Activated T-cell treated with anti-CD3 and anti-CD28 coated beads for 1 hour (primary cell): Measurements from ENCODE around the gene TMC4.
"Not testable (repeated sequence)": the region's sequence is repeated elsewhere in the genome, so short reads cannot be mapped to it uniquely, and the experiment has no call there.

Experiments
- DNase-seq: peaks from one replicate; pipeline ENCODE4 v3.0.0-alpha.2; 2020; ENCODE audit warnings: low read depth

The TMC4 gene

GRCh38 chr19:54172471-54173358 lies at the start of gene TMC4:
TMC4 (minus strand) TSS chr19:54173160; CDS start chr19:54173117, 43 bp downstream.
- DNase-seq, result no peak

- DNase-seq, result not testable (repeated sequence)
Observed at GRCh38 chr19:54221947-54222346, 49.0 kb upstream of the TMC4 start.

- DNase-seq, result not testable (repeated sequence)
Observed at GRCh38 chr19:54219702-54220101, 46.7 kb upstream of the TMC4 start.

- DNase-seq, result no peak
Observed at GRCh38 chr19:54218960-54219661, 46.2 kb upstream of the TMC4 start.

- DNase-seq, result no peak
Observed at GRCh38 chr19:54218259-54218658, 45.3 kb upstream of the TMC4 start.

- not testable (repeated sequence) for DNase-seq
Observed at GRCh38 chr19:54217517-54218247, 44.7 kb upstream of the TMC4 start.

GRCh38 chr19:54216869-54217268 lies 43.9 kb upstream of the TMC4 start:
- no peak for DNase-seq

GRCh38 chr19:54214734-54215133 lies 41.8 kb upstream of the TMC4 start:
- not testable (repeated sequence) for DNase-seq

GRCh38 chr19:54214217-54214616 lies 41.3 kb upstream of the TMC4 start:
- DNase-seq, result not testable (repeated sequence)

- no peak for DNase-seq
Observed at GRCh38 chr19:54211235-54211634, 38.3 kb upstream of the TMC4 start.

- DNase-seq, result no peak
Observed at GRCh38 chr19:54209811-54210494, 37.0 kb upstream of the TMC4 start.

GRCh38 chr19:54209058-54209810 lies 36.3 kb upstream of the TMC4 start:
- no peak for DNase-seq

GRCh38 chr19:54208784-54209057 lies 35.8 kb upstream of the TMC4 start:
- no peak for DNase-seq

- DNase-seq, result no peak
Observed at GRCh38 chr19:54207983-54208783, 35.2 kb upstream of the TMC4 start.

GRCh38 chr19:54207676-54207982 lies 34.7 kb upstream of the TMC4 start:
- no peak for DNase-seq

GRCh38 chr19:54207193-54207592 lies 34.2 kb upstream of the TMC4 start:
- DNase-seq, result not testable (repeated sequence)

- DNase-seq, result no peak
Observed at GRCh38 chr19:54206831-54207177, 33.8 kb upstream of the TMC4 start.

GRCh38 chr19:54206030-54206830 lies 33.3 kb upstream of the TMC4 start:
- no peak for DNase-seq

GRCh38 chr19:54204767-54205468 lies 32.0 kb upstream of the TMC4 start:
- no peak for DNase-seq
